Measurements from ENCODE around the gene MX2. TPM values are rescaled to one million over a fixed set of nuclear protein-coding genes. Genes with fewer than 3 reads are reported as not detected.

MX2 gene
- total RNA-seq, 1 donor from 2014 or later = 4.5 TPM

- DNase-seq = no peak
Measured at GRCh38 chr21:41365377-41366107, 3.7 kb downstream of the MX2 start.

- no peak for DNase-seq
Measured at GRCh38 chr21:41366522-41367151, 4.8 kb downstream of the MX2 start.

DNA sequence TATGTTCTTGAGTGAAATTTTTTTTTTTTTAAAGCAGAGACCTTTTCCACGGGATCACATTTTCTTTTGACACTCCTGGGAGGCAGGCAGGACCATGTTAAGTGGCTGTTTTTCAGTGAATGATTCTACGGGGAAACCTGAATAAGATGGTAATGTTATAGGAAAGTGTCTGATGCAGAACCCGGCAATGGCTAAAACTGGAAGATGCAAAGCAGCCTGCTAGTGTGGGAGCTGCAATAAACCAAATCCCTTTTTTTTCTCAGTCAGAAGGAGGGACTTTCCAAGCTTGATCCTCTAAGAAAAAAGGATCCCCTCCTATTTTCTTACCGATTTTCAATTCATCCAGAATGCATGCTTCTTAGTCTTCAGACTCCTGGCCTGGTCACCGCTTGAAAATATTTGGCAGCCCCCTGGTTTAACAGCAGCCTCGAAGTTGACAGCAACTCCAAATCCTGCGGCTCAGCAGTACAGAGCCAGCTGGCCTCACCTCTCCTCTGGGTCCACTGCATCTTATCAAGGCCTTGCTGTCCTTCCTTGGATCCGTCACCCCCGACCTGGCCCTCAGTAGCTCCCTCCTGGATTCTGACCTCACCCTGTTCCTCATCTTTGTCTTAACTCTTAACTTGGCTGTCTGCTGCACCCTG is 5.6 kb downstream of the MX2 start:
- no peak for DNase-seq

DNA sequence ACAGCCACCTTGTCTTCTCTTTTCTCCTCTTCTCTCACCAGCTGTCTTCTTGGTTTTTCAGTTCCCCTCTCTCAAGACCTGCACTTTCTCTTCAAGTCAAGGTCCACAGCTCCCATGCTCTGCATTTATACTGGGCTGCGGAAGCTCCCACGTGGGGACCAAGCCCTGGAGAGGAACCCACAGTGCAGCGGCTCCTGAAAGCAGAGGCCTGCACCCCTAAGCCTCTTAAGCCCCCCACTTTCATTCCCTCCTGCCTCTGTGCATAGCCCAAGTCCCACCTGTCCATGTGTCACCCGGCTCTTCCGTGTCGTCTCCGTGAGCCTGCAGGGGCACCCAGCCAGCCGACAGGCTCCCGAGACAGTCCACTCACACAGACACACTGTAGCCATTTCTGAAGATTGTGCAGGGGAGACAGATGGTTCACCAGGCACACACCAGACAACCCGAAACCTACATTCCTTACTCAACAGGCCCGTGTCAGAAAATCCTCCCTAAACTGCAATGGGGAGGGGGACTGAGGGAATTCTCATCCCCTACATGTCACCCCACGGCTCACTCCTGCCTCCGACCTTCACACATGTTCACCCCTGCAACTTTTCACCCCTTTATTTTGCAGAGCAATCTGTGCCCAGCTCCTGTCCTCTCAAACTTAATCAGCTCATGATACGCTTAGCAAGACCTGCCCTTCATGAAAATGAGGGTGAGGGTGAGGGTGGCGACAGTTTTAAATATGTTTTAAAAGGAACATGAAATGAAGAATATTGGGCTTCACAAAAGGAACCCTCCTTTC is 6.3 kb downstream of the MX2 start:
- DNase-seq = no peak

DNA sequence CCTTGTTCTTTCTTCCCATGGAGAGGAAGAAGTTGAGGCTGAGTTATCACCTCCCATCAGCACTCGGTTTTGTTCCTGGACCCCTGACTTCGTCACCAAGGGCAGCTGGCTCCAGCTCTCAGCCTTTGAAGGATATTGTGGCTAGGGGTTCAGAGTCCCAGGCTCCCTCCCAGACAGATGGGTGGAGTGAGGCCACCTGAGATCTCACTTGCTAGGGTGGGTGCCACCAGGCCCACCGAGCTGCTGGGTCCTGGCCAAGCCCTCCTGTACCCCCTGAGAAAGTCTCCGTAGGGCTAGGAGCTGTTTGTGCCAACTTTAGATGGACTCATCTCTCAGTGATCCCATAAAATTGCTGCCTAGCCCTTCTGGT is 6.9 kb downstream of the MX2 start:
- DNase-seq = no peak

- DNase-seq = no peak
Measured at GRCh38 chr21:41369105-41369919, 7.5 kb downstream of the MX2 start.

- DNase-seq = no peak
Measured at GRCh38 chr21:41369920-41370839, 8.4 kb downstream of the MX2 start.

DNA sequence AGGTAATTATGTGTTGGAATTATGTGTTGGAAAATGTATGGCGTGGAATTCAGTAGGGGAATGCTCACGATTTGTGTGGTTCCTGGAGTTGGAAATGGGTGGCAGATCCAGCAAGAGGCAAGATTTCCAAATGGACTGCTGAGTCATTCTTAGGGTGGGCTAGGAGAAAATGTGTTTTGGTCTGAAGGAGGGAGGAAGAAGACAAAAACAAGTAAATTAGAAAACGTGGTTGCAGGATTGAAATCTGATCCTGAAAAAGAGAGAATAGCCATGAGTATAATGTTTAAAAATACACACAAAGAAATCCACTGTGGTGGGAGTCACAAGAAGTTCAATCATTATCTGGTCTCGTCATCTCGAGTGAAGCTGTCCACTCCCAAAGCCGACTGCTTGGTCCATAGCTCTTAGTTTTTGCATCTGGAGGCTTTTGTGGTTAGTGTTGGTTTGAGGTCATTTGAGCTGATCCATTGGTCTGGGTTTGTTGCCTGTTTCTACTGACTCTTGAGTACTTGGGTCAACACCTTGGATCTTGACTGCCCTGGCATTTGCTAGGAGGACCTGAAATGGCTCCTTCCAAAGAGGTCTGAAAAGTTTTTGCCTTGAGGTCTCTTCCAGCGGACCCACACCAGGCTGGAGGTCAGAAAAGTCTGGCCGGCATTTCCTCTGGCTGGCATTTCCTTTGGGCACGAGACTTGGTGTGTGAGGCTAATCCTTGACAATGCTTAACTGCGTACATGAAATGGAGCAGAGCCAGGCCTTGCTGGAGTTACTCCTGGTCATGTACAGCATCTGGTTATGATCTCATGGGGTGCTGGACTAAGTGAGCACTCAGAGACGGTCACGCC is 9.2 kb downstream of the MX2 start:
- DNase-seq = no peak

- no peak for DNase-seq
Measured at GRCh38 chr21:41371685-41372030, 9.8 kb downstream of the MX2 start.

DNA sequence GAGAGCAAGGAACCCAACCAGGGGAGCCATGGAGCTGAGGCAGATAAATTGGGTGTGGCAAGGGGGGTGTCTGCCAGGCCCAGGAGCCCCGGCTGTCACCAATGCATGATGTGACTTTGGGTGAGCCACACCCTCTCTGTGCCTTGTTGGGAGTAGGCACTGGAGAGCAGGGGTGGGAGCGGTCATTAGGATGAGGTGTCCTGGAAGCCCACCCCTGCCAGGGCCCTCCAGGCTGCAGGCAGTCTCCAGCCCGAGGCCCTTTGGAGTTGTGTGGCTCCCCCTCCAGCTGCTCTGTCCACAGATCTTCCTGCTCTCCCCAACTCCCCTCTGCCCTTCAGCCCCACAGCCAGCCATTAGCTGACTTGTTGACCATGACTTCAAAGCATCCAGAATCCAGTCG is 11.4 kb downstream of the MX2 start:
- DNase-seq = no peak

GRCh38 chr21:41373763-41374162 is 11.9 kb downstream of the MX2 start:
- DNase-seq = no peak

DNA sequence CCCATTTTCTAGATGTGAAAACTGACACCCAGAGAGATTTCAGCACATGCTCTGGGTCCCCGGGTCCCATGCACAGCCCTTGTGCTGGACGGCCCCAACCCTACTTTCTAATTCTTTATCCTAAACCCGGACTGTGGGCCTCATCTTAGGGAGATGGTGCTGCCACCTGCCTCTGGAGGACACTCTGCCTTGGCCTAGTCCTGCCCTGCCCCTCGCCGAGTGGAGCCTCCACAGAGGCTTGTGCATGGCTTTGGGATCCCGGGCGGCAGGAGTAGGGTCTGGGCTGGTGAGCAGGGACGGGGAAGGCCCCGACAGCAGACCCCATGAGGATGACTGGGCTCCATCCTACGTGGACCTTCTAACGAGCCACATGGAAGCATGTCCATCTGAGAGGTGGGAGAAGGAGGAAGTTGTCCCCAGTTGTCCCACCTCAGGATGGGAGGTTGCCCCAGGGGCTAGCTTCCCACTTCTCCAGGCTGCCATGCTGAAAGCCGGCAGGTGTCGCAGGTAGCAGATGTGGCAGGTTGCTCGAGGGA is 12.4 kb downstream of the MX2 start:
- DNase-seq = no peak

GRCh38 chr21:41374867-41375533 is 13.2 kb downstream of the MX2 start:
- no peak for DNase-seq

GRCh38 chr21:41375875-41376274 is 14.0 kb downstream of the MX2 start:
- DNase-seq = no peak

GRCh38 chr21:41377715-41378114 is 15.9 kb downstream of the MX2 start:
- no peak for DNase-seq

DNA sequence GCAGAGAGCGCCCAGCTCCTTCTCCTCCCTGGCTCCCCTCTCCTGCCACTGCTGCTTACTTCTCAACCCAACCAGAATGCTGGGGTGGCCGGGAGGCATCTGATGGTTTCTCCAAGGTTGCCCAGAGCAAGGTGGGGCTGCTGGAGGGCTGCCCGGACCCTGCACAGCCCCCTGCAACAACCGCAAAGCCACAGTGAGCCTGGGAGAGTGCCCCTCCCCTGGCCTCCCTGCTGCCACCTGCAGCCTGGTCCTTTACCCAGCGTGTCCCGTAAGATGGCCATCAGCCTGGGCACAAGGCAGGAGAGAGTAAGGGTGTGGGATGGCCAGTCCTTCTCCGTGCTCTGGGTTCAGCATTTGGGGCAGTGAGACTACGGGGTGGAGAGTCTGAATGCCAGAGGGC is 17.0 kb downstream of the MX2 start:
- no peak for DNase-seq

DNA sequence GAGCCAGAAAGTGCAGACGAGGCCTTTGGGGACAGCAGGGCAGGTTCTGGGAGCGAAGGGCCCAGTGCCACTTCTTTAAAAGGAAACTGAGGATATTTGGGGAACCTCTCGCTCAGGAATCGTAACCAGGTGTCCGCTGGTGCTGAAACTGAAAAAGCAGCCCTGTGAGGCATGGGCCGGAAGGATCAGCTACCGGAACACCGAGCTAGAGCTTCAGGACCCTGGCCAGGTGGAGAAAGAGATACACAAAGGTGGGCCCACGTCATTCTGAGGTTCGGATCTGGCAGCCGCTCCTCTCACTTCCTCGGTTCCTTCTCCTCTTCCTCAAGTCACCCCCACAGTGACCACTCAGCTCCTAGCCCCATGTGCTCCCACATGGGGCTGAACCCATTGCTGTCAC is 18.1 kb downstream of the MX2 start:
- no peak for DNase-seq

DNA sequence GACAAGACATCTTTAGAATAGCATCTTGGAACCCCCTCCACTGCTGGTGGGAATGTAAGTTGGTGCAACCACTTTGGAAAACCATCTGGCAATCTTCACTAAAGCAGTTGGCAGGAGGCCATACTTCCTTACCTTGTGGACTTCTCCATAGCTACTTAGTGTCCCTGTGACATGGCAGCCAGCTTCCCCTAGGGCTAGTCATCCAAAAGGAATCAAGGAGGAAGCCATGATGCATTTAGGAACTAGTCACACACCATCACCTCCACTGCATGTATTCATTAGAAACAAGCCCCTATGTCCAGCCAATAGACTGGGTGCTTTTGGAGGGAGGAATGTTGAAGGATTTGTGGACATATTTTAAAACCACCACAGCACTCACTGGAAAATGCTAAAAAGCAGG is 19.9 kb downstream of the MX2 start:
- no peak for DNase-seq
